GM23338 (cell line): ENCODE measurements around the gene TANGO6. TPM values are rescaled to one million over a fixed set of nuclear protein-coding genes. Genes with fewer than 3 reads are reported as not detected.

Experiments used
- ATAC-seq: fragments of 200-7000 bp; cut with Tn5 transposase; 3 replicates; pipeline ENCODE4 v1.9.1; 2020
- DNase-seq: peaks from one replicate; pipeline ENCODE4 v3.0.0-alpha.2; 2015; ENCODE audit warnings: low spot score
- H2AFZ ChIP-seq: fragments of 200-600 bp; sonication (generic); 2 replicates; pipeline ENCODE4 v1.8.0; 2016; ENCODE audit warnings: antibody characterized with exemption, mild to moderate bottlenecking, moderate library complexity
- H3F3A ChIP-seq: fragments of 200-600 bp; sonication (generic); replicated peaks from 2 replicates; pipeline ENCODE4 v1.8.0; 2017; ENCODE audit warnings: antibody characterized with exemption, mixed run types, low read depth
- H3K27ac ChIP-seq: fragments of 200-600 bp; sonication (generic); 2 replicates; pipeline ENCODE4 v1.6.1; 2016; ENCODE audit warnings: low read depth
- H3K27me3 ChIP-seq: fragments of 200-600 bp; sonication (generic); 2 replicates; pipeline ENCODE4 v1.8.0; 2016; ENCODE audit warnings: mild to moderate bottlenecking, mixed run types, moderate library complexity; ENCODE audit not compliant: insufficient read depth
- H3K36me3 ChIP-seq: fragments of 200-600 bp; sonication (generic); 2 replicates; pipeline ENCODE4 v1.8.0; 2016; ENCODE audit warnings: mild to moderate bottlenecking; ENCODE audit not compliant: insufficient read depth
- H3K4me1 ChIP-seq: fragments of 200-600 bp; sonication (generic); 2 replicates; pipeline ENCODE4 v1.8.0; 2016; ENCODE audit warnings: mild to moderate bottlenecking, moderate library complexity; ENCODE audit not compliant: insufficient read depth
- H3K4me2 ChIP-seq: fragments of 200-600 bp; sonication (generic); 2 replicates; pipeline ENCODE4 v1.7.1; 2017; ENCODE audit warnings: mixed run types
- H3K4me3 ChIP-seq: fragments of 200-600 bp; sonication (generic); 2 replicates; pipeline ENCODE4 v1.6.1; 2016; ENCODE audit warnings: mixed run types
- H3K79me2 ChIP-seq: fragments of 200-600 bp; sonication (generic); replicated peaks from 2 replicates; pipeline ENCODE4 v1.8.0; 2017; ENCODE audit warnings: mild to moderate bottlenecking; ENCODE audit not compliant: insufficient read depth
- H3K9me2 ChIP-seq: fragments of 200-600 bp; sonication (generic); 2 replicates; pipeline ENCODE4 v1.8.0; 2017; ENCODE audit not compliant: insufficient read depth
- H4K20me1 ChIP-seq: fragments of 200-600 bp; sonication (generic); replicated peaks from 2 replicates; pipeline ENCODE4 v1.8.0; 2017; ENCODE audit warnings: mild to moderate bottlenecking; ENCODE audit not compliant: insufficient read depth
- H3K27ac Mint-ChIP-seq: 2 replicates; pipeline ENCODE4 v1.8.0; 2020; ENCODE audit warnings: inconsistent platforms, mild to moderate bottlenecking, moderate library complexity, mixed read lengths
- H3K27me3 Mint-ChIP-seq: 3 replicates; pipeline ENCODE4 v1.8.0; 2022; ENCODE audit warnings: low read depth, mild to moderate bottlenecking, moderate library complexity, mixed read lengths, inconsistent platforms; ENCODE audit not compliant: insufficient read depth, poor library complexity
- H3K36me3 Mint-ChIP-seq: 3 replicates; pipeline ENCODE4 v1.8.0; 2021; ENCODE audit warnings: low read depth, mild to moderate bottlenecking, inconsistent platforms, moderate library complexity, mixed read lengths
- H3K4me1 Mint-ChIP-seq: 3 replicates; pipeline ENCODE4 v1.8.0; 2020; ENCODE audit warnings: mild to moderate bottlenecking, inconsistent platforms, mixed read lengths
- H3K4me3 Mint-ChIP-seq: 3 replicates; pipeline ENCODE4 v1.8.0; 2021; ENCODE audit warnings: moderate library complexity, mild to moderate bottlenecking, inconsistent platforms, mixed read lengths
- H3K9me3 Mint-ChIP-seq: 3 replicates; pipeline ENCODE4 v1.8.0; 2020; ENCODE audit warnings: moderate library complexity, mild to moderate bottlenecking, inconsistent platforms, mixed read lengths
- CREB1 ChIP-seq: fragments of 250-450 bp; sonication (Bioruptor Pico); IDR thresholded peaks from 2 replicates; pipeline ENCODE4 v1.5.0; 2020; ENCODE audit warnings: low read depth, mild to moderate bottlenecking, moderate library complexity
- EZH2phosphoT487 ChIP-seq: fragments of 200-600 bp; sonication (generic); IDR thresholded peaks from one replicate; pipeline ENCODE4 v1.8.1; 2018; ENCODE audit warnings: antibody characterized with exemption; ENCODE audit not compliant: unreplicated experiment
- JUNB ChIP-seq: IDR thresholded peaks from one replicate; pipeline ENCODE4 v1.6.1; 2016; ENCODE audit warnings: antibody characterized with exemption; ENCODE audit not compliant: unreplicated experiment
- POLR2AphosphoS5 ChIP-seq: IDR thresholded peaks from 2 replicates; pipeline ENCODE4 v1.6.1; 2016; ENCODE audit warnings: antibody characterized with exemption, low read depth
- REST ChIP-seq: IDR thresholded peaks from one replicate; pipeline ENCODE4 v1.6.1; 2018; ENCODE audit warnings: antibody characterized with exemption; ENCODE audit not compliant: unreplicated experiment
- ZNF114 ChIP-seq: fragments of 250-450 bp; sonication (Bioruptor Pico); IDR thresholded peaks from 2 replicates; pipeline ENCODE4 v1.5.0; 2020; ENCODE audit warnings: mild to moderate bottlenecking, moderate library complexity
- ZNF462 ChIP-seq: fragments of 250-450 bp; sonication (Bioruptor Pico); IDR thresholded peaks from 2 replicates; pipeline ENCODE4 v1.5.0; 2020; ENCODE audit warnings: mild to moderate bottlenecking, moderate library complexity
- polyA plus RNA-seq: library from polyadenylated mRNA; unstranded; fragments of >200 nt; fragmentation: Nextera tagmentation; extraction: Ambion mirVana; gene quantifications from 2 replicates; pipeline ENCODE4 v1.2.1, GENCODE V29; 2016
- total RNA-seq: library from RNA; depleted of rRNA; stranded (reverse); fragments of >200 nt; shearing (Covaris generic); gene quantifications from 2 replicates; pipeline ENCODE4 v1.2.3, GENCODE V29; 2014

The TANGO6 gene
- total and polyA plus RNA-seq, 2 experiments from 2014 or later = 7.2 to 23.2 TPM

- no peak for TF ChIP-seq ZNF462
- TF ChIP-seq CREB1 (CRISPR knock-in tag) = no peak
These were observed 271.1 kb downstream of the TANGO6 start (continued) for GRCh38 chr16:69114346-69114975.

- no peak overlapping the region for H2AFZ ChIP-seq
- H3K4me1 Mint-ChIP-seq = peaks cover 23% of the 10 kb centered on the region
- H3K27ac ChIP-seq = no peak overlapping the region
- H3K36me3 Mint-ChIP-seq = peaks cover 97% of the 10 kb centered on the region
- peaks cover 9% of the 10 kb centered on the region; the same call in 1 of the 2 replicates for H3K4me1 ChIP-seq
- ATAC-seq (no peak), DNase-seq (no peak)
- H3K27me3 Mint-ChIP-seq = peaks cover 13% of the 10 kb centered on the region
- H3K4me2 ChIP-seq = no peak overlapping the region
- no peak overlapping the region for H3K4me3 Mint-ChIP-seq
- no peaks in the 10 kb centered on the region for H3K9me2 ChIP-seq
- peaks cover 17% of the 10 kb centered on the region for H4K20me1 ChIP-seq
- peaks cover 3% of the 10 kb centered on the region; the same call in 1 of the 3 replicates for H3K9me3 Mint-ChIP-seq
- peaks cover 61% of the 10 kb centered on the region for H3F3A ChIP-seq
- H3K79me2 ChIP-seq = peaks cover 16% of the 10 kb centered on the region
- H3K27ac Mint-ChIP-seq = no peak overlapping the region
- no peak overlapping the region for H3K4me3 ChIP-seq
- no peaks in the 10 kb centered on the region for H3K27me3 ChIP-seq
- peaks cover 64% of the 10 kb centered on the region for H3K36me3 ChIP-seq
- no peak for TF ChIP-seq EZH2phosphoT487
- no peak for TF ChIP-seq REST
- TF ChIP-seq ZNF114 (CRISPR knock-in tag) = no peak
- no peak for TF ChIP-seq POLR2AphosphoS5
- no peak for TF ChIP-seq JUNB
These were observed 271.6 kb downstream of the TANGO6 start for GRCh38 chr16:69114976-69115355.
